SJCRH30 (cell line): ENCODE measurements around the gene MED27. TPM values are rescaled to one million over a fixed set of nuclear protein-coding genes. Genes with fewer than 3 reads are reported as not detected.
"Not testable (repeated sequence)": the region's sequence is repeated elsewhere in the genome, so short reads cannot be mapped to it uniquely, and the experiment has no call there.

Experiments used
- DNase-seq, 2 experiments: peaks; one replicate each; pipeline ENCODE4 v3.0.0-alpha.2; 2015 to 2020
- H3K27ac ChIP-seq: fragments of 250-450 bp; sonication (Bioruptor Pico); 2 replicates; pipeline ENCODE4 v1.5.1; 2020; ENCODE audit warnings: mild to moderate bottlenecking, moderate library complexity
- H3K27me3 ChIP-seq: fragments of 250-450 bp; sonication (Bioruptor Pico); 2 replicates; pipeline ENCODE4 v1.5.1; 2020; ENCODE audit warnings: mild to moderate bottlenecking, moderate library complexity
- H3K36me3 ChIP-seq: fragments of 250-450 bp; sonication (Bioruptor Pico); 2 replicates; pipeline ENCODE4 v1.5.1; 2020; ENCODE audit warnings: mild to moderate bottlenecking, moderate library complexity
- H3K4me1 ChIP-seq: fragments of 250-450 bp; sonication (Bioruptor Pico); 2 replicates; pipeline ENCODE4 v1.5.1; 2020; ENCODE audit warnings: mild to moderate bottlenecking, moderate library complexity
- H3K4me3 ChIP-seq: fragments of 250-450 bp; sonication (Bioruptor Pico); 2 replicates; pipeline ENCODE4 v1.5.1; 2020; ENCODE audit warnings: mild to moderate bottlenecking, moderate library complexity
- H3K9me3 ChIP-seq: fragments of 250-450 bp; sonication (Bioruptor Pico); replicated peaks from 2 replicates; pipeline ENCODE4 v1.5.1; 2020; ENCODE audit warnings: mild to moderate bottlenecking, moderate library complexity
- total RNA-seq: library from RNA; depleted of rRNA; stranded (reverse); fragments of >200 nt; shearing (Covaris generic); gene quantifications from 2 replicates; pipeline ENCODE4 v1.2.3, GENCODE V29; 2014

MED27 gene
- total RNA-seq, 1 experiment from 2014 or later: 50.7 TPM

GRCh38 chr9:132023419-132024180, 56.1 kb downstream of the MED27 start:
- no peaks in the 10 kb centered on the region for H3K36me3 ChIP-seq
- peak in 1 of 2 experiments; percentile 21 for DNase-seq
- no peak overlapping the region for H3K4me3 ChIP-seq
- H3K9me3 ChIP-seq: no peaks in the 10 kb centered on the region
- H3K27ac ChIP-seq: no peak overlapping the region
- peaks cover 27% of the 10 kb centered on the region for H3K4me1 ChIP-seq
- H3K27me3 ChIP-seq: no peaks in the 10 kb centered on the region

GRCh38 chr9:132020820-132021510, 58.7 kb downstream of the MED27 start:
- H3K4me1 ChIP-seq: peaks cover 14% of the 10 kb centered on the region
- no peaks in the 10 kb centered on the region for H3K27me3 ChIP-seq
- no peaks in the 10 kb centered on the region for H3K9me3 ChIP-seq
- no peaks in the 10 kb centered on the region for H3K36me3 ChIP-seq
- no peak overlapping the region for H3K4me3 ChIP-seq
- DNase-seq: no peak
- H3K27ac ChIP-seq: no peak overlapping the region

- Histone ChIP-seq H3K4me1 (peaks cover 18% of the 10 kb centered on the region), H3K4me3 (no peak overlapping the region), H3K36me3 (no peaks in the 10 kb centered on the region), H3K27me3 (no peaks in the 10 kb centered on the region), H3K9me3 (no peaks in the 10 kb centered on the region), H3K27ac (no peak overlapping the region)
- DNase-seq: no peak
Measured at GRCh38 chr9:132020272-132020671, 59.4 kb downstream of the MED27 start.

GRCh38 chr9:132019702-132020101, 60.0 kb downstream of the MED27 start:
- DNase-seq: no peak
- Histone ChIP-seq H3K27me3 (no peaks in the 10 kb centered on the region), H3K4me3 (no peak overlapping the region), H3K27ac (no peak overlapping the region), H3K9me3 (no peaks in the 10 kb centered on the region), H3K4me1 (peaks cover 24% of the 10 kb centered on the region), H3K36me3 (no peaks in the 10 kb centered on the region)

GRCh38 chr9:132018957-132019405, 60.7 kb downstream of the MED27 start:
- Histone ChIP-seq H3K36me3 (no peaks in the 10 kb centered on the region), H3K4me1 (peaks cover 31% of the 10 kb centered on the region), H3K27ac (no peak overlapping the region), H3K27me3 (no peaks in the 10 kb centered on the region), H3K9me3 (no peaks in the 10 kb centered on the region), H3K4me3 (no peak overlapping the region)
- DNase-seq: no peak

GRCh38 chr9:132016456-132016855, 63.2 kb downstream of the MED27 start:
- H3K36me3 ChIP-seq: peaks cover 8% of the 10 kb centered on the region; the same call in 1 of the 2 replicates
- H3K27me3 ChIP-seq: no peaks in the 10 kb centered on the region
- no peak overlapping the region for H3K4me3 ChIP-seq
- H3K27ac ChIP-seq: no peak overlapping the region
- no peak for DNase-seq
- H3K4me1 ChIP-seq: peaks cover 24% of the 10 kb centered on the region
- no peaks in the 10 kb centered on the region for H3K9me3 ChIP-seq

GRCh38 chr9:132015866-132016265, 63.8 kb downstream of the MED27 start:
- Histone ChIP-seq H3K4me3 (no peak overlapping the region), H3K9me3 (no peaks in the 10 kb centered on the region), H3K36me3 (peaks cover 8% of the 10 kb centered on the region; the same call in 1 of the 2 replicates), H3K4me1 (peaks cover 20% of the 10 kb centered on the region), H3K27me3 (no peaks in the 10 kb centered on the region), H3K27ac (no peak overlapping the region; the same call in 1 of the 2 replicates)
- no peak for DNase-seq

GRCh38 chr9:132014218-132014805, 65.4 kb downstream of the MED27 start:
- no peaks in the 10 kb centered on the region for H3K27me3 ChIP-seq
- peaks cover 20% of the 10 kb centered on the region for H3K4me1 ChIP-seq
- peaks cover 9% of the 10 kb centered on the region; the same call in 1 of the 2 replicates for H3K36me3 ChIP-seq
- peaks cover 2% of the 10 kb centered on the region; the same call in 1 of the 2 replicates for H3K9me3 ChIP-seq
- no peak overlapping the region for H3K4me3 ChIP-seq
- peak overlapping the region; percentile 93 for H3K27ac ChIP-seq
- peak; percentile 65 to 75 for DNase-seq

- Histone ChIP-seq H3K4me3 (no peak overlapping the region), H3K36me3 (peaks cover 9% of the 10 kb centered on the region; the same call in 1 of the 2 replicates), H3K4me1 (peaks cover 32% of the 10 kb centered on the region), H3K27me3 (no peaks in the 10 kb centered on the region), H3K9me3 (peaks cover 2% of the 10 kb centered on the region; the same call in 1 of the 2 replicates), H3K27ac (no peak overlapping the region; the same call in 1 of the 2 replicates)
- DNase-seq: no peak
Measured at GRCh38 chr9:132012704-132013357, 66.8 kb downstream of the MED27 start.

GRCh38 chr9:132011896-132012295, 67.8 kb downstream of the MED27 start:
- H3K27ac ChIP-seq: no peak overlapping the region
- DNase-seq: no peak
- H3K27me3 ChIP-seq: no peaks in the 10 kb centered on the region
- H3K9me3 ChIP-seq: peaks cover 2% of the 10 kb centered on the region; the same call in 1 of the 2 replicates
- no peak overlapping the region for H3K4me3 ChIP-seq
- peaks cover 9% of the 10 kb centered on the region for H3K36me3 ChIP-seq
- peaks cover 37% of the 10 kb centered on the region for H3K4me1 ChIP-seq

GRCh38 chr9:132011309-132011708, 68.4 kb downstream of the MED27 start:
- H3K4me3 ChIP-seq: no peak overlapping the region
- DNase-seq: no peak
- peaks cover 40% of the 10 kb centered on the region for H3K4me1 ChIP-seq
- no peak overlapping the region for H3K27ac ChIP-seq
- H3K27me3 ChIP-seq: no peaks in the 10 kb centered on the region
- peaks cover 9% of the 10 kb centered on the region for H3K36me3 ChIP-seq
- peaks cover 2% of the 10 kb centered on the region; the same call in 1 of the 2 replicates for H3K9me3 ChIP-seq

GRCh38 chr9:132010201-132010600, 69.5 kb downstream of the MED27 start:
- not testable (repeated sequence) for H3K4me3 ChIP-seq, H3K36me3 ChIP-seq, DNase-seq, H3K27me3 ChIP-seq, H3K9me3 ChIP-seq, H3K27ac ChIP-seq
- H3K4me1 ChIP-seq: peaks cover 35% of the 10 kb centered on the region

GRCh38 chr9:132008855-132009812, 70.5 kb downstream of the MED27 start:
- Histone ChIP-seq H3K27ac (no peak overlapping the region), H3K27me3 (no peaks in the 10 kb centered on the region), H3K4me3 (no peak overlapping the region), H3K9me3 (peaks cover 2% of the 10 kb centered on the region; the same call in 1 of the 2 replicates), H3K36me3 (peaks cover 9% of the 10 kb centered on the region), H3K4me1 (peaks cover 25% of the 10 kb centered on the region)
- DNase-seq: no peak
